ENCODE measurements around the gene YWHAH.

Gene YWHAH

DNA sequence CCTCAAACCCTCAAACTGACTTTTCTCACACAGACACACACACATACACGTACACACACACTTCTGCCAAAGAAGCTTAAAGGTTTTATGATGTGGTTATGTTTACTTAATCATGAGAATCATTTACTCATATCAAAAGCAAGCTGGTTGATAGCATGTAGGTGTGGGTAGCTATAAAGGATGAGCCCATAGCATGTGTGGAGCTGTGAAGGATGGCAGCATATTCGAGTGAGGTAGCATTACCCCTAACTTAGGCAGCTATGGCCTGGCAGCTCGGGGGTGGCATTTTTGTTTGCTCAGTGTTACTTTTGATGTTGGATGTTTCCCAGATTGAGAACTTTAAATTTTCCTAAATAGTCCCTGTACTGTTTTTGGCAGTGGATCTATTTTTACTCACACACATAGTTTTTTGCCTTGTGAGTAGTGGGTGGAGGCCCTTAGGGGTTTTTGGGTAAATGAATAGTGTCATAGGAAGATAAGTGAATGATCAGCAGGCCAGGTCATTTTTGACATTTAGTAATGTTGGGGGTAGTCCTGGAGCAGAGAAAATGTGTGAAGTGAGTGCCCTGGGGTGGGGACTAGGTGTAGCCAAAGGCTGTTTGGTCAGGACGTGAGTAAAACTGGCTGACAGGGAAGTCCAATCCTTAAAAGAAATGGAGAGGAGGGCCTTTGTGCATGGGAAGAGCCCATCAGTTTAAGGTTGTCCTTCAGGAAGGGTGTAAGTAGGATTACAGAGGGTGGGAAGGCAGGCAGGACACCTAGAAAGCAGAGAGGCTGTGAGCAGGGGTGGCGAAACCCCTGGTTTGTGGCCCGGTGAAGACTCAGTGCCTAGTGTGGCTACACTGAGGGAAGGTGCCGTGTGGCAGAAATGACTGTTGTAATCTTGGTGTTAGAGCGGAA, 7.1 kb downstream of the YWHAH start:
- DNase-seq: peak; percentile 45
- peaks cover 93% of the 10 kb centered on the region for H3K36me3 Mint-ChIP-seq (ENCODE audit: low read depth)
- H3K9me3 Mint-ChIP-seq: no peaks in the 10 kb centered on the region
- peak overlapping the region; percentile 43 for H3K4me3 Mint-ChIP-seq
- H3K27ac Mint-ChIP-seq: peak overlapping the region; percentile 91
- H3K27me3 Mint-ChIP-seq: no peaks in the 10 kb centered on the region
- H3K4me1 Mint-ChIP-seq (ENCODE audit: low read depth): peaks cover 78% of the 10 kb centered on the region

DNA sequence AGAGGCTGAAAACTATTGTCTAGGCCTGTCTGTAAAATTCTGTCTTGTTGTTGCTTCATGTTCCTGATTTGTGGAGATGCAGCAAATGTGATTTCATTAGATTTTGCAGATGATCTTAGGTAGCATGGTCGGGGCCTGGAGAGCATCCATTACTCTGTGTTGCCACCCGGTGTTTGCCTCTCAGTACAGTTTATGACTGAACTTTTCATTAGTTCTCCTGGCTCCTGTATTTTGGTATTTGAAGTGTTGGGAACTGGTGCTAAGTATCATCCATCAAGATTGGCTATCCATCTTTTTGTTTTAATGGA, 7.7 kb downstream of the YWHAH start:
- Mint-ChIP-seq H3K27ac (peak overlapping the region; percentile 91), H3K9me3 (no peaks in the 10 kb centered on the region), H3K4me1 (ENCODE audit: low read depth) (peaks cover 81% of the 10 kb centered on the region), H3K27me3 (no peaks in the 10 kb centered on the region), H3K36me3 (ENCODE audit: low read depth) (peaks cover 97% of the 10 kb centered on the region), H3K4me3 (peak overlapping the region; percentile 43)
- no peak for DNase-seq

DNA sequence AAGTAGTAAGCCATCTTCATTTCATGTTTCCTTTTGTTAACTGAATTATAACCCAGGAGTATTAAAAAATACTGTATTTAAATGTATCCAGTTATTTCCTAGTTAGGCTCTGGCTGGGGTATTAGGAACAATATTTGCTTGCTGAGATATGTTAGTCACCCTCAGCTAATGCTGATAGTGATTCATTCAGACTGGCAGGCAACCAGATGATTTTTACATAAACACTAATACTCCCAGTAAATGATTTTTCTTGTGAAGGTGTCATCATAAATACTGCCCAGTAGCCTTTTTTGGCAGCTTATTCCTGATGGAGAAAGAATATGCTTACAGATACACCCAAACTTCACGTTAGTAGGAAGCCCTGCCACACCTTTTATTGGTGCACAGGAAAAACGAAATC, 8.1 kb downstream of the YWHAH start:
- no peak for DNase-seq
- H3K27ac Mint-ChIP-seq: no peak overlapping the region
- no peaks in the 10 kb centered on the region for H3K9me3 Mint-ChIP-seq
- H3K4me3 Mint-ChIP-seq: no peak overlapping the region
- H3K4me1 Mint-ChIP-seq (ENCODE audit: low read depth): peaks cover 81% of the 10 kb centered on the region
- peaks cover 97% of the 10 kb centered on the region for H3K36me3 Mint-ChIP-seq (ENCODE audit: low read depth)
- H3K27me3 Mint-ChIP-seq: no peaks in the 10 kb centered on the region

DNA sequence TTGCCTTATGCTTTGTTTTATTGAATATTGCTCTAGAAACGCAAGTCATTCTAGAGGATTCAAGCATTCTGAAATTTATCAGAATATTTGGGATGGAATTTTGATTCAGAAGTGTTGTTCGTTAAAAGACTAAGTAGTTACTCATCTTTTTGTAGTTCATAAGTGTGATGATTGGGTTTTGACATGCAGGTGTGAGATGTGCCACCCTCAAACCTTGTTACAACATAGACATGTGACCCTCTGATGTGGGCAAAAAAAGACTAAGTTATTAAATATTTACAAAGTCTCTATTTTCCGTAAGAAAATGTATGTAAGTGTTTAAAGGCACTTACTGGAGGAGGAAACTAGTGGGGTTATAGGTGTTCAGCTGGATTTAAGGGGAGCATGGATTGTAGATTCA, 8.9 kb downstream of the YWHAH start:
- DNase-seq: no peak
- no peak overlapping the region for H3K4me3 Mint-ChIP-seq
- H3K9me3 Mint-ChIP-seq: no peaks in the 10 kb centered on the region
- peaks cover 82% of the 10 kb centered on the region for H3K4me1 Mint-ChIP-seq (ENCODE audit: low read depth)
- peaks cover 97% of the 10 kb centered on the region for H3K36me3 Mint-ChIP-seq (ENCODE audit: low read depth)
- no peaks in the 10 kb centered on the region for H3K27me3 Mint-ChIP-seq
- peak overlapping the region; percentile 38 for H3K27ac Mint-ChIP-seq

DNA sequence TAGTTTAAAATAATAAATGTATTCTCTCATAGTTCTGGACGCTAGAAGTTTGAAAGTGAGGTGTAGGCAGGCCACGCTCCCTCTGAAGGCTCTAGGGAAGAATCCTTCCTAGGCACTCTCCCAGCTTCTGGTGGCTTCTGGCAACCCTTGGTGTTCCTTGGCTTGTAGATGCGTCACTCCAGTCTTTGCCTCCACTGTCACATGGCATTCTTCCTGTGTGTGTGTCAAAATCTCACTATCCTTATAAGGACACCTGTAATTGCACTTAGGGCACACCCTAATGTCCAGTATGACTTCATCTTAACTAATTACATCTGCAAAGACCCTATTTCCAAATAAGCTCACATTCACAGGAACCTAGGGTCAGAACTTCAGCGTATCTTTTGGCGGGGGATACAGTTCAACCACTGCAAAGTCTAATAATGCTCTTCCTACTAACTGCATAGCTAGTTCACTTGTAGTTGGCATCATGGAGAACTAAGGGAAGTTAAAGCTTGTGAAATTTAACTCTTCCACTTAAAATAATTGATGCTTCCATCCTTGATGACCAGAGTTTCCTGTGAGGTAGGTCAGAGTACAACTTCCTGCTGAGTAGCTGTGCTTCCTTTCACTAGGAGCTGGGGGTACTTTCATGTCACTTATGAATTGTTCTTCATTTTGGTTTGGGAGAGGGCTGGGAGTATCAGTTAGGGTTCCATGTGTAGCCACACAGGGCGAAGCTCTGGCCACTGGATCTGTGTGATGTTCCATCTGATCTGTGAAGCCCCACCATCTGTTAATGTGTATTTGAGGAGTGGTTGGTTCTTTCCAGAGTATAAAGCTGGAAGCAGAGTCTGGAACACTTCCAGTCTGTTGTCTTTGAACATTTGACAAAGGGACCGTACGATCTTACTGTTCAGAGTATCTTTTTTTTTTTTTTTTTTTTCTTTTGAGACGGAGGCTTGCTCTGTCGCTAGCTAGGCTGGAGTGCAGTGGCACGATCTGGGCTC, 10.5 kb downstream of the YWHAH start:
- no peak for DNase-seq
- H3K4me3 Mint-ChIP-seq: no peak overlapping the region
- H3K27ac Mint-ChIP-seq: no peak overlapping the region

DNA sequence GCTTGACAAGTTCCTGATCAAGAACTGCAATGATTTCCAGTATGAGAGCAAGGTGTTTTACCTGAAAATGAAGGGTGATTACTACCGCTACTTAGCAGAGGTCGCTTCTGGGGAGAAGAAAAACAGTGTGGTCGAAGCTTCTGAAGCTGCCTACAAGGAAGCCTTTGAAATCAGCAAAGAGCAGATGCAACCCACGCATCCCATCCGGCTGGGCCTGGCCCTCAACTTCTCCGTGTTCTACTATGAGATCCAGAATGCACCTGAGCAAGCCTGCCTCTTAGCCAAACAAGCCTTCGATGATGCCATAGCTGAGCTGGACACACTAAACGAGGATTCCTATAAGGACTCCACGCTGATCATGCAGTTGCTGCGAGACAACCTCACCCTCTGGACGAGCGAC, 12.0 kb downstream of the YWHAH start:
- H3K27ac Mint-ChIP-seq: peak overlapping the region; percentile 56
- H3K4me3 Mint-ChIP-seq: no peak overlapping the region
- H3K36me3 Mint-ChIP-seq (ENCODE audit: low read depth): peaks cover 75% of the 10 kb centered on the region
- no peak for DNase-seq
- H3K27me3 Mint-ChIP-seq: no peaks in the 10 kb centered on the region
- no peaks in the 10 kb centered on the region for H3K9me3 Mint-ChIP-seq
- peaks cover 73% of the 10 kb centered on the region for H3K4me1 Mint-ChIP-seq (ENCODE audit: low read depth)

More for the DNA sequence above, 10.5 kb downstream of the YWHAH start:
- H3K36me3 Mint-ChIP-seq (ENCODE audit: low read depth): peaks cover 90% of the 10 kb centered on the region
- H3K9me3 Mint-ChIP-seq: no peaks in the 10 kb centered on the region
- H3K4me1 Mint-ChIP-seq (ENCODE audit: low read depth): peaks cover 86% of the 10 kb centered on the region
- no peaks in the 10 kb centered on the region for H3K27me3 Mint-ChIP-seq

DNA sequence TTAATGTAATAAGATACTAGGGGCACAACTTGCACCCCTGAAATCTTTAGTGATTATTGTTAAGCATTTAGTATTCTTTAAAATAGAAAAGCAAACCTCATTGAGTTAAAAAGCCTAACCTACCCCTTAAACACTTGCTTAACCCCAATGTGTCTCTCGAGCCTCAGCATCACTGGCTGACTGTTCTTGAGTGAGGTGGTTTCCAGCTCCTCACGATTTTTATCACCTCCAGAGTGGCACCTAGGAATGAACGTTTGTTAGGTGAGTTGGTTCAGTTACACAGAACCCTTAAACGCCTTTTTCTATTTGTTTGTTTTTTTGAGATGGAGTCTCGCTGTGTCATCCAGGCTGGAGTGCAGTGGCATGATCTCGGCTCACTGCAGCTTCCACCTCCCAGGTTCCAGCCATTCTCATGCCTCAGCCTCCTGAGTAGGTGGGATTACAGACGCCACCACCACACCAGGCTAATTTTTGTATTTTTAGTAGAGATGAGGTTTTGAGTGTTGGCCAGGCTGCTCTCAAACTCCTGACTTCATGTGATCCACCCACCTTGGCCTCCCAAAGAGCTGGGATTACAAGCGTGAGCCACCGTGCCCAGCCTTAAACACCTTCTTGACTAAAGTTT, 13.7 kb downstream of the YWHAH start:
- Mint-ChIP-seq H3K9me3 (no peaks in the 10 kb centered on the region), H3K4me3 (no peak overlapping the region), H3K27me3 (no peaks in the 10 kb centered on the region), H3K4me1 (ENCODE audit: low read depth) (peaks cover 56% of the 10 kb centered on the region), H3K27ac (peak overlapping the region; percentile 35), H3K36me3 (ENCODE audit: low read depth) (peaks cover 58% of the 10 kb centered on the region)
- DNase-seq: no peak

DNA sequence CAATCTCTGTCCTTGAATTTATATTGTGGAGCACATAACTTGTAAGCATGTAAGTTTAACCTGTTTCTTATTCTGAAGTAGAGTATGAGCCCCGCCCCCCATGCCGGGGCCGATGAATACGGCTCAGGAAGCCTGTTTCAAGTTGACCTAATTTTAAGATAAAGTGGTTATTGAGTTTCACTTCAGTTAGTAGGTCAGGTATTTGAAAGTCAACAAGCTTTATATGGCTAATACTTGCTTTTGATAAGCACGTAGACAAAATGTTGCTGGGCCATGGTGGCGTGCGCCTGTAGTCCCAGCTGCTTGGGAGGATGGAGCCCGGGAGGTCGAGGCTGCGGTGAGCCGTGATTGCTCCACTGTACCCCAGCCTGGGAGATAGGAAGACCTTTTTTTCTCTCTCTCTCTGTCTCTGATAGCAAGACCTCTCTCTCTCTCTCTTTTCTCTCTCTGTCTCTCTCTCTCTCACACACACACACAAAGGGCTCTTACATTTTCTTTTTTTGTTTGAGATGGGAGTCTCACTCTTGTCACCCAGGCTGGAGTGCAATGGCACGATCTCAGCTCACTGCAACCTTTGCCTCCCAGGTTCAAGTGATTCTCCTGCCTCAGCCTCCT, 14.4 kb downstream of the YWHAH start:
- DNase-seq: no peak
- Mint-ChIP-seq H3K9me3 (no peaks in the 10 kb centered on the region), H3K4me3 (no peak overlapping the region), H3K4me1 (ENCODE audit: low read depth) (peaks cover 49% of the 10 kb centered on the region), H3K27me3 (no peaks in the 10 kb centered on the region), H3K36me3 (ENCODE audit: low read depth) (peaks cover 51% of the 10 kb centered on the region), H3K27ac (peak overlapping the region; percentile 35)

DNA sequence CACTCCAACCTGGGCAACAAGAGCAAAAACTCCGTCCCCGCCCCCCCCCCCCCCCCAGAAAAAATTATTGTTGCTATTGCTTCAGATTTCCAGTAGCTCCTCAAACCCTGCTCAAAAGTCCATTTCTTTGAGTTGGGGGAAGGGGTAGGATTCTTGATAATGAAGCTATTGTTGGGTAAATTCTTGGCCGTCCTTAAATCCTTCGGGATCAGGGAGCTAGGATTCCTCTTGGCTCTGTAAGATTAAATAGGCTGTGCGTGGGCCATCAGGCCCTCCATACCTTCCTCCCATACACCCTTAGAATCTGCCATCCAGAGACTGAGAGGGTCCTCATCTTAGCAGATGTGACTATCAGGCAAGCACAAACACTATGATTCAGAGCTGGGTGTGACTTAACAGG, 16.4 kb downstream of the YWHAH start:
- Mint-ChIP-seq H3K9me3 (no peaks in the 10 kb centered on the region), H3K27me3 (no peaks in the 10 kb centered on the region), H3K4me1 (ENCODE audit: low read depth) (peaks cover 31% of the 10 kb centered on the region), H3K4me3 (no peak overlapping the region), H3K27ac (no peak overlapping the region), H3K36me3 (ENCODE audit: low read depth) (peaks cover 32% of the 10 kb centered on the region)
- no peak for DNase-seq

DNA sequence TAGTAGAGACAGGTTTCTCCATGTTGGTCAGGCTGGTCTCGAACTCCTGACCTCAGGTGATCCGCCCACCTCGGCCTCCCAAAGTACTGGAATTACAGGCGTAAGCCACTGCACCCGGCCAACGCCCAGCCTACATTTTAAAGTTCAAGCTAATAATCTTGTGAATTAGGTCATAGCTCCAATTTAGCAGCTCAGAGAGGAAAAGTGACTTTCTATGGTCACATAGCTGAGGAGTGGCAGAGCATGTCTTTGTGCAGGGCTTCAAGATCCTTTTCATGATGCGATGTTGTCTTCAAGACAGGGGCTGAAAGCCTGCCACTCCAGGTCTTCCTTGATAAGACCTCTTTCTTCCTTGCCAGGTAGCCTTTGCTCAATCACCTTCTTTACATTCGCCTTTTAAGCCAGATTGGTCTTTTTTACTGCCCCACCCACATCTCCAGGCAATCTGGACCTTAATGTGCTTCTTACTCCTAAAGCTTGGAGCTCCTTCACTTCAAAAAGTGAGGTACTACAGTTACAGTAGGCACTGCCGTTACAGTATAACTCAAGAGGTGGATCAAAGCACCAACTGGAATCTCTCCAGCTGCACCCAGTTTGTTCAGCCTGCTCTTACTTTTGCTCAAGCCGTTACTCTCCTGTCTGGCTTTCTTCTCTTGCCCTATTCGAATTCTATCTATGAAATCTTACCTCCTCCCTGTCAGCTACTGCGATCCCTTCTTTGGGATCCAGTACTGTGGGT, 18.2 kb downstream of the YWHAH start:
- no peak for DNase-seq
- Mint-ChIP-seq H3K27ac (no peak overlapping the region), H3K36me3 (ENCODE audit: low read depth) (peaks cover 14% of the 10 kb centered on the region), H3K27me3 (no peaks in the 10 kb centered on the region), H3K4me3 (no peak overlapping the region), H3K4me1 (ENCODE audit: low read depth) (peaks cover 13% of the 10 kb centered on the region), H3K9me3 (no peaks in the 10 kb centered on the region)

DNA sequence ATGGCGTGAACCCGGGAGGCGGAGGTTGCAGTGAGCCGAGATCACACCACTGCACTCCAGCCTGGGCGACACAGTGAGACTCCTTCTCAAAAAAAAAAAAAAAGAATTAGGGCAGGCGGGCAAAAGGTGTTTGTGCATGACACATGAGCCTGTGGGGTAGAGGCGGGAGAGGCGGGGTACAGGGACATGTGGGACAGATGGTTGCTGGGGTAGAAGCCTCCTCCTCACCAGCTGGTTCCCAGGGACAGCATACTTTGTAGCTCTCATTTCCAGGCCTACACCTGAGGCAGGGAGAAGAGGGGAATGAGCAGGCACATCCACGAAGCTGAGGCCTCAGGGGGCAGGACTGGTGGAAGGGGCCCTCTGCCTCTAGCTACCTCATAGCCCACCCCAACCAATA, 23.7 kb downstream of the YWHAH start:
- Mint-ChIP-seq H3K27ac (no peak overlapping the region), H3K4me3 (no peak overlapping the region), H3K4me1 (ENCODE audit: low read depth) (peaks cover 13% of the 10 kb centered on the region), H3K36me3 (ENCODE audit: low read depth) (no peaks in the 10 kb centered on the region), H3K27me3 (no peaks in the 10 kb centered on the region), H3K9me3 (no peaks in the 10 kb centered on the region)
- no peak for DNase-seq

DNA sequence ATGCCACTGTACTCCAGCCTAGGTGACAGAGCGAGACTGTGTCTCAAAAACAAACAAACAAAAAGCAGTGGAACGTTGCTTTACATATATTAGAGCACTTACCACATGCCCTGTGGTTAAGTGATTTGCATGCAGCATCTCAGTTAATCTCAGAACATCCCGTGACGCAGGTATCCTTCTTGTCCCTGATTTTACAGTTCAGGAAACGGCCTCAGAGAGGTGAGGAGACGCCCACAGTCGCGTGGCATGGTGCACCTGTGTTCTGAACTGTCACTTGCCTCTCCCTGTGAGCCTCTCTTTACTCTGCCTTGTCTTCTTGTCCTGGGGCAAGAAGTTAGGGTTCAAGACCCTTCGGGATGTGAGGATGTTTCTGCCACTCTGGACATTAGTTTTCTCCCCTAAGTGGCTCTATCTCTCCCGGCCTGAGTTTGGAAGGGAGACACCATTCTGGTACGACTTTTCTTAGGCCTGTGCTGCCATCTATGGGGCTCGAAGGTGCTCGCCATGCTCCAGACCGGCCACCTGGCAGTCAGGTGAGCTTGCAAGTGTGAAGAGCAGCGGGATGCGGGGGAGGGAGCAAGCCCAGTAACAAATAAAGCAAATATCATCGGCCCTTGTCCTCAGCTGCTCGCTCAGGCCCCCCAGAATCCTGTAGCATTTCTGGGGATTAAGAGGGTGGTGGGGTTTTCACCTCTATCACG, 25.6 kb downstream of the YWHAH start:
- H3K4me1 Mint-ChIP-seq (ENCODE audit: low read depth): peaks cover 13% of the 10 kb centered on the region
- DNase-seq: peak; percentile 73
- H3K9me3 Mint-ChIP-seq: no peaks in the 10 kb centered on the region
- peak overlapping the region; percentile 71 for H3K4me3 Mint-ChIP-seq
- H3K27me3 Mint-ChIP-seq: no peaks in the 10 kb centered on the region
- H3K36me3 Mint-ChIP-seq (ENCODE audit: low read depth): no peaks in the 10 kb centered on the region
- H3K27ac Mint-ChIP-seq: peak overlapping the region; percentile 34
